Measurements from ENCODE around the gene TLE1. TPM values are rescaled to one million over a fixed set of nuclear protein-coding genes. Genes with fewer than 3 reads are reported as not detected.

Gene TLE1
- total RNA-seq, 1 experiment from 2014 or later, result 79.3 TPM

DNA sequence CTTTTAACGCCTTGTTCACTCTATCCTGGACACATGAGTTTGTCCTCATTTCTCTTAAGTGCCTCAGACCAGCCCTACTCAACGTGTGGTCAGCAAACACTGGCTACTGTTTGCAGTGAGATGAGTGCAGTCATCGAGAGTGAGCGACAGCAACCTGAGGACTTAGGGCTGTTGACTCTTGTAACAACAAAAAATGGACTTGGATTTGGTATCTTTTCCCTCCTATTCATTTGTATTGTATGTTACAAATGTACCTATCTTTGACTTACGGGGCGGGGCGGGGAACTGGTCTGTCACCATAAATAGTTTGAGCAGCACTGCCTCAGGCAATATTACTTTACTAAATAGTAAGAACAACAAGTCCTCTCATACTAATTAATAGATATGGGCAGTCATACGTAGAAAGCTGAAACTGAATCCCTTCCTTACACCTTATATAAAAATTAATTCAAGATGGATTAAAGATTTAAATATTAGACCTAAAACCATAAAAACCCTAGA is 84.1 kb downstream of the TLE1 start:
- H3K27ac Mint-ChIP-seq, result no peak overlapping the region
- H2BK120ac ChIP-seq (ENCODE audit: low read depth, low read length, poor library complexity, severe bottlenecking), result no peak overlapping the region
- no peaks in the 10 kb centered on the region for H3K9me3 Mint-ChIP-seq
- peaks cover 63 to 82% (median 73%) of the 10 kb centered on the region in 3 experiments for H3K36me3 Mint-ChIP-seq (ENCODE audit: insufficient read depth in 1 of 3, low read depth in 3 of 3)
- H3T11ph ChIP-seq (ENCODE audit: low read length), result no peak overlapping the region
- no peaks in the 10 kb centered on the region for H3K27me3 Mint-ChIP-seq (ENCODE audit: low read depth)
- no peaks in the 10 kb centered on the region for H3K27me3 ChIP-seq (ENCODE audit: insufficient read depth, low read length)
- no peak overlapping the region for H4K8ac ChIP-seq (replicated peaks; ENCODE audit: insufficient read length, low read depth, low read length)
- H2BK5ac ChIP-seq (ENCODE audit: insufficient read length, low read length), result no peak overlapping the region
- H3K4me2 ChIP-seq (ENCODE audit: insufficient read depth, insufficient read length, low read length), result no peak overlapping the region
- WGBS (ENCODE audit: extremely low coverage, insufficient read length, low lambda C conversion rate), result no CpG with 5 or more reads among the region's 8 CpGs
- no peaks in the 10 kb centered on the region for H4K20me1 ChIP-seq (ENCODE audit: control insufficient read depth, insufficient read depth, insufficient read length)
- no peak overlapping the region for H3K56ac ChIP-seq (ENCODE audit: insufficient read length, low read depth, low read length)
- H3K4me1 ChIP-seq (ENCODE audit: insufficient read depth, low read length), result peaks cover 9% of the 10 kb centered on the region; the same call in 1 of the 2 replicates
- H3K4me1 Mint-ChIP-seq, result peaks cover 25% of the 10 kb centered on the region in 2 experiments
- H4K5ac ChIP-seq (ENCODE audit: insufficient read length, low read depth, low read length), result no peak overlapping the region
- no peak overlapping the region for H2AK5ac ChIP-seq (ENCODE audit: insufficient read length, low read length)
- H3K18ac ChIP-seq (ENCODE audit: insufficient read length, low read depth, low read length), result no peak overlapping the region
- no peak for DNase-seq
- no peak overlapping the region for H3K14ac ChIP-seq (ENCODE audit: insufficient read depth, low read length)
- no peak overlapping the region for H2BK15ac ChIP-seq (ENCODE audit: low read depth, low read length)
- H2BK12ac ChIP-seq (ENCODE audit: insufficient read length, low read depth, low read length), result no peak overlapping the region
- H3K23ac ChIP-seq (ENCODE audit: insufficient read length, low read depth, low read length), result no peak overlapping the region
- H2BK20ac ChIP-seq (ENCODE audit: low read depth, low read length, poor library complexity, severe bottlenecking), result no peak overlapping the region
- no peaks in the 10 kb centered on the region for H3K23me2 ChIP-seq (ENCODE audit: insufficient read length, low read depth, low read length, poor library complexity, severe bottlenecking)
- no peak overlapping the region for H3K27ac ChIP-seq (ENCODE audit: insufficient read length, low read depth, low read length)
- H3K79me2 ChIP-seq (ENCODE audit: insufficient read depth, low read length), result no peaks in the 10 kb centered on the region; the same call in 1 of the 2 replicates
- no peak overlapping the region for H2AFZ ChIP-seq (ENCODE audit: low read length)
- no peak overlapping the region for H3K4ac ChIP-seq (ENCODE audit: low read depth, low read length)
- H3K9me3 ChIP-seq (ENCODE audit: control insufficient read depth, low read depth, low read length), result no peaks in the 10 kb centered on the region
- H4K91ac ChIP-seq (ENCODE audit: insufficient read length, low read depth, low read length), result no peak overlapping the region
- no peak overlapping the region for H3K9ac ChIP-seq (ENCODE audit: extremely low read depth, insufficient read length, low read length)
- H3K79me1 ChIP-seq (ENCODE audit: insufficient read depth, low read depth, low read length, poor library complexity, severe bottlenecking), result no peaks in the 10 kb centered on the region
- TF ChIP-seq, protein P1, sequence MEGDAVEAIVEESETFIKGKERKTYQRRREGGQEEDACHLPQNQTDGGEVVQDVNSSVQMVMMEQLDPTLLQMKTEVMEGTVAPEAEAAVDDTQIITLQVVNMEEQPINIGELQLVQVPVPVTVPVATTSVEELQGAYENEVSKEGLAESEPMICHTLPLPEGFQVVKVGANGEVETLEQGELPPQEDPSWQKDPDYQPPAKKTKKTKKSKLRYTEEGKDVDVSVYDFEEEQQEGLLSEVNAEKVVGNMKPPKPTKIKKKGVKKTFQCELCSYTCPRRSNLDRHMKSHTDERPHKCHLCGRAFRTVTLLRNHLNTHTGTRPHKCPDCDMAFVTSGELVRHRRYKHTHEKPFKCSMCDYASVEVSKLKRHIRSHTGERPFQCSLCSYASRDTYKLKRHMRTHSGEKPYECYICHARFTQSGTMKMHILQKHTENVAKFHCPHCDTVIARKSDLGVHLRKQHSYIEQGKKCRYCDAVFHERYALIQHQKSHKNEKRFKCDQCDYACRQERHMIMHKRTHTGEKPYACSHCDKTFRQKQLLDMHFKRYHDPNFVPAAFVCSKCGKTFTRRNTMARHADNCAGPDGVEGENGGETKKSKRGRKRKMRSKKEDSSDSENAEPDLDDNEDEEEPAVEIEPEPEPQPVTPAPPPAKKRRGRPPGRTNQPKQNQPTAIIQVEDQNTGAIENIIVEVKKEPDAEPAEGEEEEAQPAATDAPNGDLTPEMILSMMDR (conservative IDR thresholded peaks at IDR 0.05), result no peak
- no peak overlapping the region for H3K4me3 Mint-ChIP-seq
